Measurements from ENCODE around the gene LGALS3BP.

DNA sequence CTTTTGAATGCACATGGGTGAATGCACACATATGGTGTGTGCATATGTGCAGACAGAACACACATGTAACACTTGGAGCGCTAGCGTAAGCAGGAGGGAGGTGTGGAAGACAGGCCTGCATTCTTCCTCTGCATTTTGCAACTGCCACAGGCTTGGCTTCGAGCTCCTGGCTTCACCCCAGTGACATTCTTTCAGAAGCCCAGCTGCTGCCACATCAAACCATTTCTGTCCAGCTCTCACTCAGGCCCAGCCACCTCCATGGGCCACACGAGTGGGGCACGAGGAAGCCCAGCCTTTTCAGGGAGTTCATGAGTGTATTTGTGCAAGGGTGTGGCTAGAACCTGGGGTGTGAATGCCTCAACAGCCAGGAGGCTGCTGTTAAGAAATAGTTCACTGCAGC lies 18.8 kb downstream of the LGALS3BP start:
- TF ChIP-seq CTCF (IDR thresholded peaks at IDR 0.05; ENCODE audit: low read length) (no peak), EZH2 (IDR thresholded peaks at IDR 0.05; ENCODE audit: borderline replicate concordance, low read length) (no peak)

All from OCI-LY1 (cell line).